GM12892 (cell line): Measurements from ENCODE around the gene ZFPM1.

Source experiments
- POLR2A ChIP-seq: IDR thresholded peaks from 2 replicates; pipeline ENCODE4 v1.6.1; 2011; ENCODE audit warnings: low read depth, low read length, control low read depth
- TAF1 ChIP-seq: IDR thresholded peaks from 2 replicates; pipeline ENCODE4 v1.6.1; 2011; ENCODE audit warnings: low read depth, mild to moderate bottlenecking, control low read depth, low read length, borderline replicate concordance

GRCh38 chr16:88514526-88515232, 61.6 kb downstream of the ZFPM1 start:
- no peak for TF ChIP-seq POLR2A
- TF ChIP-seq TAF1, result no peak
